ENCODE data around the gene LRRC14B.
"Not testable (repeated sequence)": the region's sequence is repeated elsewhere in the genome, so short reads cannot be mapped to it uniquely, and the experiment has no call there.

LRRC14B gene

DNA sequence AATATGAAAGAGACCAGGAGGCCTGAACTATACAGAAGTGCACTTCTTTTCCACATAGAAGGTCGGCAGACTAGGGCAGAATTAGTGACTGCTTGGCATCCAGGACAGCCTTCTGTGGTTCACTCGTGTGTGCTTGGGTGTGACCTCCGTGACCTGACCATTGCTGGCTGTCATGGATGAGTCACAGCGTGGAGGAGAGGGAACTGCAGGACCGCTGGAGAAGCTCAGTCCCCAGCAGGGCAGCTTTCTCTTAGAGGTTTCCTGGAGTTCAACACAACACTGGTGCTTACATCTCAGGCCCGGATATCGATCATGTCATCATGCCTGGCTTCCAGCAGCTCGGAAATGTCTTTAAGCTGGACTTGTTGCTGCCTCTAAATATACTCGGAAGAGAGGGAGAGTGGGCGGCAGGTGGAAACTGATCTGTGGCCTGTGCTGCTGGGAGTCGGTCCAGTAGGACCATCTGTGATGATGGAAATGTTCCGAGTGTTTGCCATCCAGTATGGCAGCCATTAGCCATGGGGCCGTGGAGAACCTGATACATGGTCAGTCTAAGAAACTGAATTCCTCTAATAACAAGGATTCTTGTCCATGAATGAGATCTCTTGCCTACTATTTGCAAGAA, 49.9 kb downstream of the LRRC14B start:
- not testable (repeated sequence) for DNase-seq (ENCODE audit: low spot score)

DNA sequence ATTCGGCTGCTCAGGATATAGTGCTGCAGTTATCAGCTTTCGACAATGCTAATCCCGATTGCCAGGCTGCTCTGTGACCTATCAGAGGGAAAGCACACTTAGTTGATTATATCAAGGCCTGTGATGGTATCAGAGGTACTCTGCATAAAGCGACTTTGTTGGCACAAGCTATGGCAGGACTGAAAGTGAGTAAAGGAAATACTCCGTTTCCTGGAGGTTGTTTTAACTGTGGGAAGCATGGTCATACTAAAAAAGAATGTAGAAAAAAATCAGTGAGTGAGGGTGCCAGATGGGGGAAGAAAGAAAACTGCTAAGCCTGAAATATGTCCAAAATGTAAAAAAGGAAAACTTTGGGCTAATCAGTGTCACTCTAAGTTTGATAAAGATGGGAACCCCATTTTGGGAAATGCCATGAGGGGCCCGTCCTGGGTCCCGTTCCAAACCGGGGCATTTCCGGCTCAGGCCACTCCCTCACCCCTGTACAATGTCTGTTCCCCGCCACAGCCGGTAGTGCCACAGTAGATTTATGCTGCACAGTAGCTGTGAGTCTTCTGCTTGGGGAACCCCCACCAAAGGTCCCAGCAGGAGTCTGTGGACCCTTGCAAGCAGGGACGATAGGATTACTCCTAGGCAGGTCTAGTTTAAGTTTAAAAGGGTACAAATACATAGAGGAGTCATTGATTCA, 52.5 kb downstream of the LRRC14B start:
- DNase-seq (ENCODE audit: low spot score) = not testable (repeated sequence)

DNA sequence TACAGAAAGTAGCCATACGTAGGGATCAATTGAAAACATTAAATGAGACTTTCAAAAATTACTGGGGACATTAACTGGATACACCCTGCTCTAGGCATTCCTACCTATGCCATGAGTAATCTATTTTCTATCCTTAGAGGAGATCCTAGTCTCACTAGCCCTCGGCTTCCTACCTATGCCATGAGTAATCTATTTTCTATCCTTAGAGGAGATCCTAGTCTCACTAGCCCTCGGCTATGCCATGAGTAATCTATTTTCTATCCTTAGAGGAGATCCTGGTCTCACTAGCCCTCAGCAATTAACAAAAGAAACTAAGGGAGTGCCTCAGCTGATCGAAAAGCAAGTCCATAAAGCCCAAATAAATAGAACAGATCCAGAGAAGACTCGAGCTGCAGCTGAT, 54.4 kb downstream of the LRRC14B start:
- DNase-seq (ENCODE audit: low spot score) = not testable (repeated sequence)

Measured in hematopoietic multipotent progenitor cell treated with erythropoietin and hydrocortisone succinate and interleukin-3 and kit ligand, for 17 days (in vitro differentiated cells).